ENCODE results near the gene KASH5. TPM values are rescaled to one million over a fixed set of nuclear protein-coding genes. Genes with fewer than 3 reads are reported as not detected.
A peak's percentile ranks its signal among the peaks of the same experiment; 100 is the strongest.

Gene KASH5
- total and polyA plus RNA-seq, 3 donors from 2014 or later: 72.8 to 121 (median 102) TPM

- WGBS, 2 donors: 31 to 59% methylated on average over 15 to 32 of the region's 32 CpGs
- TF ChIP-seq, protein P1, sequence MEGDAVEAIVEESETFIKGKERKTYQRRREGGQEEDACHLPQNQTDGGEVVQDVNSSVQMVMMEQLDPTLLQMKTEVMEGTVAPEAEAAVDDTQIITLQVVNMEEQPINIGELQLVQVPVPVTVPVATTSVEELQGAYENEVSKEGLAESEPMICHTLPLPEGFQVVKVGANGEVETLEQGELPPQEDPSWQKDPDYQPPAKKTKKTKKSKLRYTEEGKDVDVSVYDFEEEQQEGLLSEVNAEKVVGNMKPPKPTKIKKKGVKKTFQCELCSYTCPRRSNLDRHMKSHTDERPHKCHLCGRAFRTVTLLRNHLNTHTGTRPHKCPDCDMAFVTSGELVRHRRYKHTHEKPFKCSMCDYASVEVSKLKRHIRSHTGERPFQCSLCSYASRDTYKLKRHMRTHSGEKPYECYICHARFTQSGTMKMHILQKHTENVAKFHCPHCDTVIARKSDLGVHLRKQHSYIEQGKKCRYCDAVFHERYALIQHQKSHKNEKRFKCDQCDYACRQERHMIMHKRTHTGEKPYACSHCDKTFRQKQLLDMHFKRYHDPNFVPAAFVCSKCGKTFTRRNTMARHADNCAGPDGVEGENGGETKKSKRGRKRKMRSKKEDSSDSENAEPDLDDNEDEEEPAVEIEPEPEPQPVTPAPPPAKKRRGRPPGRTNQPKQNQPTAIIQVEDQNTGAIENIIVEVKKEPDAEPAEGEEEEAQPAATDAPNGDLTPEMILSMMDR (IDR thresholded peaks at IDR 0.05): no peak
- TF ChIP-seq POLR2A (IDR thresholded peaks at IDR 0.05): no peak
- H3K27ac ChIP-seq: no peak overlapping the region
Observed at GRCh38 chr19:49447485-49448431, 59.7 kb downstream of the KASH5 start.

GRCh38 chr19:49448432-49448786 is 60.4 kb downstream of the KASH5 start:
- Histone ChIP-seq H3K4me3 (no peak overlapping the region), H3K27ac (no peak overlapping the region), H3K27me3 (no peaks in the 10 kb centered on the region), H3K9me3 (no peaks in the 10 kb centered on the region), H3K4me1 (no peaks in the 10 kb centered on the region), H3K36me3 (ENCODE audit: low read depth, missing control alignments) (no peaks in the 10 kb centered on the region)
- intact Hi-C loops (cut with DNase I; ENCODE audit: low total_unique reads): loop anchor here (10.0 kb wide), 1 partner anchor 54 kb away; no protein-coding TSS in a partner anchor
- WGBS, 2 donors: 84 to 94% methylated on average over 6 of the region's 6 CpGs
- TF ChIP-seq POLR2A (IDR thresholded peaks at IDR 0.05): no peak
- TF ChIP-seq, protein P1 (IDR thresholded peaks at IDR 0.05): no peak
- no peak for DNase-seq

More at GRCh38 chr19:49447485-49448431, 59.7 kb downstream of the KASH5 start:
- peak overlapping the region in 1 of 2 donors; percentile 30 for H3K4me3 ChIP-seq
- no peaks in the 10 kb centered on the region for H3K36me3 ChIP-seq (ENCODE audit: low read depth, missing control alignments)
- no peaks in the 10 kb centered on the region for H3K9me3 ChIP-seq
- no peaks in the 10 kb centered on the region for H3K27me3 ChIP-seq
- H3K4me1 ChIP-seq: no peaks in the 10 kb centered on the region
- peak; percentile 72 for DNase-seq
- intact Hi-C loops (cut with DNase I; ENCODE audit: low total_unique reads): loop anchor here (10.0 kb wide), 1 partner anchor 53 kb away; no protein-coding TSS in a partner anchor

DNA sequence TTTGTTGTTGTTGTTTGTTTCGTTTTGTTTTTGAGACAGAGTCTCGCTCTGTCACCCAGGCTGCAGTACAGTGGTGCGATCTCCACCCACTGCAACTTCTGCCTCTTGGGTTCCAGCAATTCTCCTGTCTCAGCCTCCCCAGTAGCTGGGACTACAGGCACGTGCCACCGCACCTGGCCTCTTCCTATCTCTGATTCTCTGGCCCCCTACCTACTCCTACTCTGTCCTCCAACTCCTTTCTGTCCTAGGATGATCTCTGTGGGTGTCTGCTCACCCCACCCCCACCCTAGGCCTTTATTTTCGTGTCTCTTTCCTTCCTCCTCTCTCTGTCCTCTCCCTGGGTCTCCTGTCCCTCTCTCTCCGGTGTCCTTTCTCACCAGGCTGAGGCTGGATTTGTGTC is 62.4 kb downstream of the KASH5 start:
- intact Hi-C loops (cut with DNase I; ENCODE audit: low total_unique reads): no loop called here
- 75 to 83% methylated on average over 7 of the region's 7 CpGs for WGBS, 2 donors

DNA sequence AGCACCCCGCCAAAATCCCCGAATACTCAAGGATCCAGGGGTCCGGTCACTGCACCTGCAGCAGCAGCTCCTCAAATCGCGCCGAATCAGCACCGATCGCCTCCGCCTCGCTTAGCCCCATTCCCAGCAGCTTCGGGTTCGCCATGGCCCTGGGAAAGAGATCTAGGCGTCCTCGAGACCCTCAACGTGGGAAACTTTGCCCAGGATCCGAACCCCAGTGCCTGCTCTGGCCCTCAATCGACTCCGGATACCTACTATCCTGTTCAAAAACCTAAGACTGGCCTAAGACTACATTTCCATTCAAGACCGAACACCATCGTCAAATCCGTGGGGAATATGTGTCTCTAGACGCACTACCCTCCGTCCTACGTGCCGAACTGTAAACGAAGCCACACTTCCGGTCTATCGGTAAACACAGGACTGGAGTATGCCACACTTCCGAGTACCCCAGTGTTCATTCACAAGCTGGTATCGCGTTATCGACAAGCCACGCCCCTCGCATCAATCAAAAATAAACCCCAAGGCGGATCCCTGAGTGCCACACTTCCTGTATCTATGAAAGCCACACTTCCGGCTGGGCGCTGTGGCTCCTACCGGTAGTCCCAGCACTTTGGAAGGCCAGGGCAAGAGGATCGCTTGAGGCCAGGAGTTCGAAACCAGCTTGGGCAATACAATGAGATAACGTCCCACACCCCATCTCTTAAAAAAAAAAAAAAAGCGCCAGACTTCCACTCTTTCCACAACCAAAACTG is 63.6 kb downstream of the KASH5 start, which contains the start of gene PIH1D1:
Gene PIH1D1, minus strand, starts transcription at position 385 of the 752 bp plus-strand sequence. Its CDS starts 240 bp downstream, at position 145.
- Histone ChIP-seq H3K36me3 (ENCODE audit: low read depth, missing control alignments) (no peaks in the 10 kb centered on the region), H3K4me3 (peak within 1 kb of the TSS; percentile 56 to 83), H3K27ac (peak within 1 kb of the TSS; percentile 94 to 96), H3K4me1 (peaks cover 4% of the 10 kb centered on the region), H3K27me3 (no peaks in the 10 kb centered on the region), H3K9me3 (no peaks in the 10 kb centered on the region)
- WGBS, 2 donors: 2 to 8% methylated on average over 40 to 42 of the region's 42 CpGs
- peak; percentile 100 for DNase-seq
- intact Hi-C loops (cut with DNase I; ENCODE audit: low total_unique reads): no loop called here
- TF ChIP-seq, protein P1 (IDR thresholded peaks at IDR 0.05): peak in 1 of 3 experiments; percentile 10
- no peak for TF ChIP-seq POLR2A (IDR thresholded peaks at IDR 0.05)

More for the DNA sequence above, 62.4 kb downstream of the KASH5 start:
- H3K27ac ChIP-seq: no peak overlapping the region
- no peaks in the 10 kb centered on the region for H3K9me3 ChIP-seq
- H3K27me3 ChIP-seq: no peaks in the 10 kb centered on the region
- no peak for DNase-seq
- H3K36me3 ChIP-seq (ENCODE audit: low read depth, missing control alignments): no peaks in the 10 kb centered on the region
- no peak overlapping the region for H3K4me3 ChIP-seq
- H3K4me1 ChIP-seq: peaks cover under 1% of the 10 kb centered on the region
- TF ChIP-seq, protein P1 (IDR thresholded peaks at IDR 0.05): no peak
- no peak for TF ChIP-seq POLR2A (IDR thresholded peaks at IDR 0.05)

Measured in testis (tissue), 3 donors.